ENCODE measurements around the gene LSAMP.

GRCh38 chr3:116192464-116192863 is 252.8 kb downstream of the LSAMP start:
- no peak for TF ChIP-seq POLR2A (IDR thresholded peaks at IDR 0.05)
- no peak for TF ChIP-seq EP300 (IDR thresholded peaks at IDR 0.05)
- TF ChIP-seq CTCF (IDR thresholded peaks at IDR 0.05), result no peak
